K562 (cell line): ENCODE results near the gene MET. TPM values are rescaled to one million over a fixed set of nuclear protein-coding genes. Genes with fewer than 3 reads are reported as not detected.

Experiments
- ATF7 ChIP-seq: fragments of 450-650 bp; IDR thresholded peaks from 2 replicates; pipeline ENCODE4 v1.7.1; 2014; ENCODE audit warnings: mild to moderate bottlenecking, moderate library complexity
- C11orf30 ChIP-seq: fragments of 450-650 bp; IDR thresholded peaks from 2 replicates; pipeline ENCODE4 v1.6.1; 2016; ENCODE audit warnings: low read depth, mild to moderate bottlenecking
- GABPA ChIP-seq: fragments of 200-800 bp; sonication (Bioruptor generic); conservative IDR thresholded peaks from 2 replicates; pipeline ENCODE4 v1.6.1; 2016; ENCODE audit warnings: low read depth, missing genetic modification characterization, missing compliant biosample characterization
- MBD2 ChIP-seq: sonication (generic); IDR thresholded peaks from 2 replicates; pipeline ENCODE4 v1.6.1; 2016; ENCODE audit warnings: low read depth, borderline replicate concordance
- MTA1 ChIP-seq: fragments of 450-650 bp; IDR thresholded peaks from 2 replicates; pipeline ENCODE4 v1.6.1; 2017; ENCODE audit warnings: borderline replicate concordance
- NFATC3 ChIP-seq: fragments of 450-650 bp; IDR thresholded peaks from 2 replicates; pipeline ENCODE4 v1.6.1; 2017; ENCODE audit warnings: mild to moderate bottlenecking
- POLR2H ChIP-seq: IDR thresholded peaks from 2 replicates; pipeline ENCODE4 v1.6.1; 2016; ENCODE audit warnings: missing genetic modification characterization, low read depth, mild to moderate bottlenecking, control low read depth, missing compliant biosample characterization, moderate library complexity
- PRPF4 ChIP-seq: fragments of 200-400 bp; formaldehyde crosslinking; IDR thresholded peaks from one replicate; pipeline ENCODE4 v1.6.1; 2017; ENCODE audit warnings: low read length, low read depth, mild to moderate bottlenecking; ENCODE audit not compliant: insufficient read depth, poor library complexity, severe bottlenecking
- RFX1 ChIP-seq: fragments of 450-650 bp; IDR thresholded peaks from 2 replicates; pipeline ENCODE4 v1.6.1; 2016; ENCODE audit warnings: mild to moderate bottlenecking, moderate library complexity
- SETDB1 ChIP-seq: IDR thresholded peaks from one replicate; pipeline ENCODE4 v1.6.1; 2012; ENCODE audit warnings: low read length, control low read depth, inconsistent platforms
- TAF7 ChIP-seq: fragments of 450-650 bp; IDR thresholded peaks from 2 replicates; pipeline ENCODE4 v1.6.1; 2016; ENCODE audit warnings: missing genetic modification characterization, missing compliant biosample characterization
- TCF7L2 ChIP-seq: fragments of 150-350 bp; IDR thresholded peaks from 2 replicates; pipeline ENCODE4 v1.6.1; 2016; ENCODE audit warnings: low read depth, mild to moderate bottlenecking, low read length, moderate library complexity
- ZNF263 ChIP-seq: sonication (generic); formaldehyde crosslinking; IDR thresholded peaks from 2 replicates; pipeline ENCODE4 v1.8.0; 2022; ENCODE audit warnings: mild to moderate bottlenecking, missing genetic modification reagents, borderline replicate concordance
- ZNF354B ChIP-seq: fragments of 250-450 bp; sonication (Bioruptor Pico); IDR thresholded peaks from 2 replicates; pipeline ENCODE4 v1.4.0; 2020
- polyA plus RNA-seq, 8 experiments: library from polyadenylated mRNA; depleted of rRNA in 4 of 8; stranded (reverse) in 5 of 8; unstranded in 3 of 8; fragments of >200 nt; fragmentation: Nextera tagmentation in 2 of 8; fragmentation: Illumina TruSeq in 1 of 8; extraction: Ambion mirVana in 2 of 8; extraction: Trizol in 1 of 8; gene quantifications; 2 replicates each; pipeline versions ENCODE4 v1.2.1 to v1.2.3, GENCODE V29; 2011 to 2014; ENCODE audit warnings: inconsistent platforms in 1 of 8, missing spikeins in 1 of 8
- total RNA-seq, 7 experiments: library from RNA; depleted of rRNA in 6 of 7; stranded (reverse); fragments of >200 nt in 6 of 7; fragmentation: Illumina TruSeq in 2 of 7; extraction: Trizol in 2 of 7; gene quantifications; 2 replicates each; pipeline versions ENCODE4 v1.2.1 to v1.2.3, GENCODE V29; 2011 to 2021; ENCODE audit warnings: low replicate concordance in 1 of 7
- TF ChIP-seq, protein P1 (sequence below): fragments of 450-650 bp; IDR thresholded peaks from 2 replicates; pipeline ENCODE4 v1.7.1; 2018; ENCODE audit warnings: mild to moderate bottlenecking, low read depth; ENCODE audit not compliant: partially characterized antibody
- TF ChIP-seq, protein P2 (sequence below): fragments of 200-800 bp; sonication (Bioruptor generic); IDR thresholded peaks from 2 replicates; pipeline ENCODE4 v1.6.1; 2017; ENCODE audit warnings: missing genetic modification characterization, missing compliant biosample characterization
- TF ChIP-seq, protein P3 (sequence below), 2 experiments: fragments of 450-650 bp in 1 of 2; IDR thresholded peaks; 2 replicates each; pipeline ENCODE4 v1.6.1; 2011 to 2017; ENCODE audit warnings: low read depth in 2 of 2, antibody characterized with exemption in 1 of 2, borderline replicate concordance in 1 of 2, low read length in 1 of 2, mild to moderate bottlenecking in 1 of 2, mixed read lengths in 1 of 2; ENCODE audit not compliant: control insufficient read depth in 1 of 2
- TF ChIP-seq, protein P4 (sequence below), 3 experiments: fragments of 200-800 bp in 1 of 3; fragments of 250-450 bp in 1 of 3; fragments of 450-650 bp in 1 of 3; sonication (Bioruptor Pico) in 1 of 3; sonication (Bioruptor generic) in 1 of 3; formaldehyde crosslinking in 1 of 3; IDR thresholded peaks; 2 replicates each; pipeline versions ENCODE4 v1.6.1 to v1.8.0; 2016 to 2022; ENCODE audit warnings: mild to moderate bottlenecking in 2 of 3, missing genetic modification characterization in 2 of 3, missing compliant biosample characterization in 1 of 3, moderate library complexity in 1 of 3

Gene MET
- total and polyA plus RNA-seq, 9 of the 15 experiments (the other 6 are each of a cell fraction or from before 2014, with no cell fraction given), result 0.84 to 2.4 (median 1.1) TPM

DNA sequence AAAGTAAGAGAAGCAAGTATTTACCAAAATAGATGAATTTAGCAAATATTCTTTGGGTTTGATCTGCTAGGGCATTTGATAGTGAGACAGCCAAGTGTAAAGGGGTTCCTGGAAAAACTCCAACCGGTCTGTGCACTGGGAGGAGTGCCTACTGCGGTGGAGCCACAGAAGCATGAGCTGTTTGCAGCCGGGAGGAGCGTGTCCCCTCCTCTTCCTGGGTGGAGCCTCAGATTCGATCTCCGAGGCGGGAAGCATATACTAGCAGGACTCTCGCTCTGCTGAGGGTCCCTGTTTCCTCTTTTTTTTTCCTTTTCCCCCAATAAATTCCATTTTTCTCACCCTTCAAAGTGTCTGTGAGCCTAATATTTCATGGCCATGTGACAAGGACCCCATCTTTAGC, 45.1 kb upstream of the MET start (continued):
- TF ChIP-seq PRPF4 (no peak), RFX1 (no peak), C11orf30 (no peak), SETDB1 (no peak), ZNF354B (CRISPR knock-in tag) (no peak), ATF7 (peak; percentile 59; the same call in 1 of the 2 replicates), ZNF263 (CRISPR knock-in tag) (peak; percentile 84), MTA1 (no peak), TAF7 (no peak), MBD2 (no peak), NFATC3 (no peak), POLR2H (tag) (peak; percentile 28; the same call in 1 of the 2 replicates), TCF7L2 (no peak), GABPA (tag) (peak; percentile 80)
- TF ChIP-seq, protein P1, sequence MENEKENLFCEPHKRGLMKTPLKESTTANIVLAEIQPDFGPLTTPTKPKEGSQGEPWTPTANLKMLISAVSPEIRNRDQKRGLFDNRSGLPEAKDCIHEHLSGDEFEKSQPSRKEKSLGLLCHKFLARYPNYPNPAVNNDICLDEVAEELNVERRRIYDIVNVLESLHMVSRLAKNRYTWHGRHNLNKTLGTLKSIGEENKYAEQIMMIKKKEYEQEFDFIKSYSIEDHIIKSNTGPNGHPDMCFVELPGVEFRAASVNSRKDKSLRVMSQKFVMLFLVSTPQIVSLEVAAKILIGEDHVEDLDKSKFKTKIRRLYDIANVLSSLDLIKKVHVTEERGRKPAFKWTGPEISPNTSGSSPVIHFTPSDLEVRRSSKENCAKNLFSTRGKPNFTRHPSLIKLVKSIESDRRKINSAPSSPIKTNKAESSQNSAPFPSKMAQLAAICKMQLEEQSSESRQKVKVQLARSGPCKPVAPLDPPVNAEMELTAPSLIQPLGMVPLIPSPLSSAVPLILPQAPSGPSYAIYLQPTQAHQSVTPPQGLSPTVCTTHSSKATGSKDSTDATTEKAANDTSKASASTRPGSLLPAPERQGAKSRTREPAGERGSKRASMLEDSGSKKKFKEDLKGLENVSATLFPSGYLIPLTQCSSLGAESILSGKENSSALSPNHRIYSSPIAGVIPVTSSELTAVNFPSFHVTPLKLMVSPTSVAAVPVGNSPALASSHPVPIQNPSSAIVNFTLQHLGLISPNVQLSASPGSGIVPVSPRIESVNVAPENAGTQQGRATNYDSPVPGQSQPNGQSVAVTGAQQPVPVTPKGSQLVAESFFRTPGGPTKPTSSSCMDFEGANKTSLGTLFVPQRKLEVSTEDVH, result peak; percentile 47
- TF ChIP-seq, protein P2, sequence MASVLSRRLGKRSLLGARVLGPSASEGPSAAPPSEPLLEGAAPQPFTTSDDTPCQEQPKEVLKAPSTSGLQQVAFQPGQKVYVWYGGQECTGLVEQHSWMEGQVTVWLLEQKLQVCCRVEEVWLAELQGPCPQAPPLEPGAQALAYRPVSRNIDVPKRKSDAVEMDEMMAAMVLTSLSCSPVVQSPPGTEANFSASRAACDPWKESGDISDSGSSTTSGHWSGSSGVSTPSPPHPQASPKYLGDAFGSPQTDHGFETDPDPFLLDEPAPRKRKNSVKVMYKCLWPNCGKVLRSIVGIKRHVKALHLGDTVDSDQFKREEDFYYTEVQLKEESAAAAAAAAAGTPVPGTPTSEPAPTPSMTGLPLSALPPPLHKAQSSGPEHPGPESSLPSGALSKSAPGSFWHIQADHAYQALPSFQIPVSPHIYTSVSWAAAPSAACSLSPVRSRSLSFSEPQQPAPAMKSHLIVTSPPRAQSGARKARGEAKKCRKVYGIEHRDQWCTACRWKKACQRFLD (CRISPR knock-in tag), result no peak
- TF ChIP-seq, protein P3, sequence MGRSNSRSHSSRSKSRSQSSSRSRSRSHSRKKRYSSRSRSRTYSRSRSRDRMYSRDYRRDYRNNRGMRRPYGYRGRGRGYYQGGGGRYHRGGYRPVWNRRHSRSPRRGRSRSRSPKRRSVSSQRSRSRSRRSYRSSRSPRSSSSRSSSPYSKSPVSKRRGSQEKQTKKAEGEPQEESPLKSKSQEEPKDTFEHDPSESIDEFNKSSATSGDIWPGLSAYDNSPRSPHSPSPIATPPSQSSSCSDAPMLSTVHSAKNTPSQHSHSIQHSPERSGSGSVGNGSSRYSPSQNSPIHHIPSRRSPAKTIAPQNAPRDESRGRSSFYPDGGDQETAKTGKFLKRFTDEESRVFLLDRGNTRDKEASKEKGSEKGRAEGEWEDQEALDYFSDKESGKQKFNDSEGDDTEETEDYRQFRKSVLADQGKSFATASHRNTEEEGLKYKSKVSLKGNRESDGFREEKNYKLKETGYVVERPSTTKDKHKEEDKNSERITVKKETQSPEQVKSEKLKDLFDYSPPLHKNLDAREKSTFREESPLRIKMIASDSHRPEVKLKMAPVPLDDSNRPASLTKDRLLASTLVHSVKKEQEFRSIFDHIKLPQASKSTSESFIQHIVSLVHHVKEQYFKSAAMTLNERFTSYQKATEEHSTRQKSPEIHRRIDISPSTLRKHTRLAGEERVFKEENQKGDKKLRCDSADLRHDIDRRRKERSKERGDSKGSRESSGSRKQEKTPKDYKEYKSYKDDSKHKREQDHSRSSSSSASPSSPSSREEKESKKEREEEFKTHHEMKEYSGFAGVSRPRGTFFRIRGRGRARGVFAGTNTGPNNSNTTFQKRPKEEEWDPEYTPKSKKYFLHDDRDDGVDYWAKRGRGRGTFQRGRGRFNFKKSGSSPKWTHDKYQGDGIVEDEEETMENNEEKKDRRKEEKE (IDR thresholded peaks at IDR 0.05; ENCODE audit: borderline replicate concordance in 1 of 2, control insufficient read depth in 1 of 2, low read depth in 2 of 2, low read length in 1 of 2), result no peak
- TF ChIP-seq, protein P4, sequence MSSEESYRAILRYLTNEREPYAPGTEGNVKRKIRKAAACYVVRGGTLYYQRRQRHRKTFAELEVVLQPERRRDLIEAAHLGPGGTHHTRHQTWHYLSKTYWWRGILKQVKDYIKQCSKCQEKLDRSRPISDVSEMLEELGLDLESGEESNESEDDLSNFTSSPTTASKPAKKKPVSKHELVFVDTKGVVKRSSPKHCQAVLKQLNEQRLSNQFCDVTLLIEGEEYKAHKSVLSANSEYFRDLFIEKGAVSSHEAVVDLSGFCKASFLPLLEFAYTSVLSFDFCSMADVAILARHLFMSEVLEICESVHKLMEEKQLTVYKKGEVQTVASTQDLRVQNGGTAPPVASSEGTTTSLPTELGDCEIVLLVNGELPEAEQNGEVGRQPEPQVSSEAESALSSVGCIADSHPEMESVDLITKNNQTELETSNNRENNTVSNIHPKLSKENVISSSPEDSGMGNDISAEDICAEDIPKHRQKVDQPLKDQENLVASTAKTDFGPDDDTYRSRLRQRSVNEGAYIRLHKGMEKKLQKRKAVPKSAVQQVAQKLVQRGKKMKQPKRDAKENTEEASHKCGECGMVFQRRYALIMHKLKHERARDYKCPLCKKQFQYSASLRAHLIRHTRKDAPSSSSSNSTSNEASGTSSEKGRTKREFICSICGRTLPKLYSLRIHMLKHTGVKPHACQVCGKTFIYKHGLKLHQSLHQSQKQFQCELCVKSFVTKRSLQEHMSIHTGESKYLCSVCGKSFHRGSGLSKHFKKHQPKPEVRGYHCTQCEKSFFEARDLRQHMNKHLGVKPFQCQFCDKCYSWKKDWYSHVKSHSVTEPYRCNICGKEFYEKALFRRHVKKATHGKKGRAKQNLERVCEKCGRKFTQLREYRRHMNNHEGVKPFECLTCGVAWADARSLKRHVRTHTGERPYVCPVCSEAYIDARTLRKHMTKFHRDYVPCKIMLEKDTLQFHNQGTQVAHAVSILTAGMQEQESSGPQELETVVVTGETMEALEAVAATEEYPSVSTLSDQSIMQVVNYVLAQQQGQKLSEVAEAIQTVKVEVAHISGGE (CRISPR knock-in tag; IDR thresholded peaks at IDR 0.05), result peak in 1 of 3 experiments; percentile 48; a peak in 1 of 6 replicates
